Adrenal gland (tissue), 12 donors: Measurements from ENCODE around the gene LRRK2. TPM values are rescaled to one million over a fixed set of nuclear protein-coding genes. Genes with fewer than 3 reads are reported as not detected.
"Not testable (repeated sequence)": the region's sequence is repeated elsewhere in the genome, so short reads cannot be mapped to it uniquely, and the experiment has no call there.

ENCODE experiments used
- DNase-seq, 7 donors: peaks; one replicate each; pipeline ENCODE4 v3.0.0-alpha.2; 2019 to 2020
- H3K27ac ChIP-seq, 5 donors: fragments of 200-600 bp; sonication (generic) in 4 of 5; 1 replicate in 3 of 5; 2 replicates in 2 of 5; pipeline versions ENCODE4 v1.5.1 to v1.8.0; 2016 to 2020; ENCODE audit warnings: mild to moderate bottlenecking in 1 of 5
- H3K27me3 ChIP-seq: fragments of 200-600 bp; 2 replicates; pipeline ENCODE4 v1.8.0; 2021
- H3K36me3 ChIP-seq, 2 donors: fragments of 200-600 bp; replicated peaks in 1 of 2; 1 replicate in 1 of 2; 2 replicates in 1 of 2; pipeline versions ENCODE4 v1.5.1 to v1.8.0; 2018 to 2022
- H3K4me1 ChIP-seq, 2 donors: fragments of 200-600 bp; replicated peaks in 1 of 2; 1 replicate in 1 of 2; 2 replicates in 1 of 2; pipeline versions ENCODE4 v1.5.1 to v1.8.0; 2018 to 2021
- H3K4me3 ChIP-seq, 4 donors: fragments of 200-600 bp; sonication (generic) in 3 of 4; one replicate each; pipeline ENCODE4 v1.5.1; 2016 to 2018
- H3K9me3 ChIP-seq, 3 donors: fragments of 200-600 bp; sonication (generic) in 1 of 3; replicated peaks in 1 of 3; 1 replicate in 2 of 3; 2 replicates in 1 of 3; pipeline versions ENCODE4 v1.5.1 to v1.8.0; 2016 to 2021
- POLR2A ChIP-seq, 2 donors: fragments of 450-650 bp; IDR thresholded peaks; one replicate each; pipeline ENCODE4 v1.6.1; 2017; ENCODE audit warnings: antibody characterized with exemption in 2 of 2, mild to moderate bottlenecking in 2 of 2, moderate library complexity in 1 of 2
- WGBS, 4 donors: extraction: QIAGEN DNeasy Blood & Tissue Kit in 2 of 4; methylation state at CpG; one replicate each; pipeline versions ENCODE4 v1.1.5 to v1.1.7; 2013 to 2017; 5-methylcytosine and 5-hydroxymethylcytosine counted together
- intact Hi-C, 2 donors: fragments of 100-400 bp; cut with DNase I; formaldehyde crosslinking; loops; one replicate each; pipeline versions ENCODE4 v1.14.1 to v1.15.0; 2022 to 2023
- polyA plus RNA-seq, 3 donors: library from polyadenylated mRNA; stranded (reverse); fragments of 200-250 nt in 2 of 3; fragments of 350-450 nt in 1 of 3; fragmentation: Illumina TruSeq in 1 of 3; extraction: RNeasy Lipid Tissue Mini Kit (QIAGEN cat#74804) in 1 of 3; gene quantifications; one replicate each; pipeline ENCODE4 v1.2.3, GENCODE V29; 2013 to 2014
- total RNA-seq, 9 donors: library from RNA; depleted of rRNA in 4 of 9; stranded (reverse); fragments of >200 nt in 4 of 9; fragments of 120-200 nt in 1 of 9; fragmentation: NEBNext Ultra II Directional in 1 of 9; extraction: Animal tissue kit (Norgen Biotek cat#: 25700) in 1 of 9; gene quantifications; one replicate each; pipeline versions ENCODE4 v1.1.0 to v1.2.4, GENCODE V29; 2013 to 2023
- TF ChIP-seq, protein P1 (sequence below), 6 experiments: fragments of 450-650 bp in 4 of 6; fragments of 200-600 bp in 2 of 6; sonication (generic) in 1 of 6; IDR thresholded peaks; 1 replicate in 5 of 6; 2 replicates in 1 of 6; pipeline versions ENCODE4 v1.5.1 to v1.8.0; 2016 to 2021; ENCODE audit warnings: antibody characterized with exemption in 6 of 6, mild to moderate bottlenecking in 2 of 6, moderate library complexity in 1 of 6
- donor health status: healthy with polysubstance abuse.
- donor health status: Bipolar disorder and iron deficiency.
- donor health status: DM: yes; HTN: yes; CAD: no.
- donor health status: DM: no; HTN: no; CAD: no.
- donor health status: DM: no; HTN: no; CAD: no.
- donor health status: DM: yes; HTN: yes; CAD: no.

LRRK2 gene
- total and polyA plus RNA-seq, 12 donors = 2.6 to 25.6 (median 12.2) TPM

- Histone ChIP-seq H3K27me3 (no peaks in the 10 kb centered on the region), H3K27ac (no peak overlapping the region), H3K4me3 (no peak overlapping the region), H3K4me1 (no peaks in the 10 kb centered on the region), H3K36me3 (no peaks in the 10 kb centered on the region), H3K9me3 (no peaks in the 10 kb centered on the region)
- intact Hi-C loops = no loop called here
- WGBS, 4 donors = 82 to 94% (median 86%) methylated on average over 2 of the region's 2 CpGs
- DNase-seq = no peak
- no peak for TF ChIP-seq POLR2A (IDR thresholded peaks at IDR 0.05)
- TF ChIP-seq, protein P1, sequence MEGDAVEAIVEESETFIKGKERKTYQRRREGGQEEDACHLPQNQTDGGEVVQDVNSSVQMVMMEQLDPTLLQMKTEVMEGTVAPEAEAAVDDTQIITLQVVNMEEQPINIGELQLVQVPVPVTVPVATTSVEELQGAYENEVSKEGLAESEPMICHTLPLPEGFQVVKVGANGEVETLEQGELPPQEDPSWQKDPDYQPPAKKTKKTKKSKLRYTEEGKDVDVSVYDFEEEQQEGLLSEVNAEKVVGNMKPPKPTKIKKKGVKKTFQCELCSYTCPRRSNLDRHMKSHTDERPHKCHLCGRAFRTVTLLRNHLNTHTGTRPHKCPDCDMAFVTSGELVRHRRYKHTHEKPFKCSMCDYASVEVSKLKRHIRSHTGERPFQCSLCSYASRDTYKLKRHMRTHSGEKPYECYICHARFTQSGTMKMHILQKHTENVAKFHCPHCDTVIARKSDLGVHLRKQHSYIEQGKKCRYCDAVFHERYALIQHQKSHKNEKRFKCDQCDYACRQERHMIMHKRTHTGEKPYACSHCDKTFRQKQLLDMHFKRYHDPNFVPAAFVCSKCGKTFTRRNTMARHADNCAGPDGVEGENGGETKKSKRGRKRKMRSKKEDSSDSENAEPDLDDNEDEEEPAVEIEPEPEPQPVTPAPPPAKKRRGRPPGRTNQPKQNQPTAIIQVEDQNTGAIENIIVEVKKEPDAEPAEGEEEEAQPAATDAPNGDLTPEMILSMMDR (IDR thresholded peaks at IDR 0.05) = no peak
Measured at GRCh38 chr12:40207551-40207950, 17.2 kb upstream of the LRRK2 start.

DNA sequence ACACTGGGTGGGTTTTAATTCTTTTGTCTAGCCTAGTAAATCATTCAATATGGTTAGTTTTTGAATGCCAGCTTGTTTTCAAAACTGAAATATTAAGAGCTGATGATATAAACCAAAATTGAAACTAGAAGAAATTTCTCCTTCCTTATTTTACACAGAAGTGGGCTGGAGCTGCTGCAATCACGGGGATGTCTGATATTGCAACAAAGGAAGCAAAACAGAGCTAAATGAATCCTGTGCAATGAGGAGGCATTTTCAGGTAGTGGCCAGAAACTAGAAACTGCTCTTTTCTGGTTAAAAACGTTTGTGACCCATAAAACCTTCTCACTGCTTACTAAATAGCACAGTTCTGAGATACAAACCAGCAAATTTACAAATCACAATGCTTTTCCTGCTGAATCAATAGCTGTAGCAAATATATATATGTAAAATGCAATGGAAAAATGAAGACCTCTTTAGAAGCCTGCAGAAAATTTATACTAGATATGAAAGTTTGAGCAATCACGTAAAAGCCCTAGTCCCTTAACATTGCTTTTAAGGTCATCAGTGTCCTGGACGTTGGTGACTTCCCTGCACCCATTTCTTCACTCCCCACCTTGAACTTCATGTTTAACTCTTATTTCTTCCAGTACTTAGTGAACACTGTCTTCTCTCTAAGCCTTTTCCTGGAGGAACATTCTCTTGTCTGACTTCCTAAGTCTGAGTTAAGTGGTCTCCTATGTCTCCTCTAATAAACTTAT, 15.9 kb upstream of the LRRK2 start:
- no peaks in the 10 kb centered on the region for H3K36me3 ChIP-seq
- H3K4me1 ChIP-seq = no peaks in the 10 kb centered on the region
- intact Hi-C loops = no loop called here
- H3K27ac ChIP-seq = peak overlapping the region in 1 of 5 donors; percentile 24
- H3K9me3 ChIP-seq = no peaks in the 10 kb centered on the region
- peak in 3 of 7 donors; percentile 18 to 62 (median 21) for DNase-seq
- H3K27me3 ChIP-seq = no peaks in the 10 kb centered on the region
- WGBS, 4 donors = 35 to 44% (median 39%) methylated on average over 4 of the region's 4 CpGs
- no peak overlapping the region for H3K4me3 ChIP-seq
- TF ChIP-seq POLR2A (IDR thresholded peaks at IDR 0.05) = no peak
- TF ChIP-seq, protein P1 (IDR thresholded peaks at IDR 0.05) = no peak

DNA sequence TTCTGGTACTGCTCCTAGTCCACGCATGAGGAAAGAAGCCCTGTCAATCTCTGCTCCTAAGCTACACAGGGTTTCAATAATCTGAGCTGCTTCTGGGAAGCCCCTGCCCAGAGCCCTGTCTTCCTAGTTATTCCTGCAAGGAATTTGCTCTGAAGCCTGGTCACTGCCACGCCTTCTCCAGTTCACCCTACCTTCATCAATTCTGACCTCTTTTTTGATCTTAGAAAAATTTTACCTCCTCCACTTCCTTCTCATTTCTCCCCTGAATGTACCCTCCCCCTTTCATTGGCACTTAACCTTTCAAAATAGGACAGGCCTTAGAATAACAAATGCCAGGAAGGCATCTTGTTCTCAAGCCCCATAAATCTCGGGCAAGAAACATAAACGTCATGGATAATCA, 14.9 kb upstream of the LRRK2 start:
- intact Hi-C loops = no loop called here
- DNase-seq = no peak
- no peaks in the 10 kb centered on the region for H3K9me3 ChIP-seq
- no peaks in the 10 kb centered on the region for H3K36me3 ChIP-seq
- no peaks in the 10 kb centered on the region for H3K27me3 ChIP-seq
- H3K27ac ChIP-seq = no peak overlapping the region
- H3K4me3 ChIP-seq = no peak overlapping the region
- 60 to 71% (median 63%) methylated on average over 4 of the region's 4 CpGs for WGBS, 4 donors
- TF ChIP-seq POLR2A (IDR thresholded peaks at IDR 0.05) = no peak
- TF ChIP-seq, protein P1 (IDR thresholded peaks at IDR 0.05) = no peak
- H3K4me1 ChIP-seq = no peaks in the 10 kb centered on the region

DNA sequence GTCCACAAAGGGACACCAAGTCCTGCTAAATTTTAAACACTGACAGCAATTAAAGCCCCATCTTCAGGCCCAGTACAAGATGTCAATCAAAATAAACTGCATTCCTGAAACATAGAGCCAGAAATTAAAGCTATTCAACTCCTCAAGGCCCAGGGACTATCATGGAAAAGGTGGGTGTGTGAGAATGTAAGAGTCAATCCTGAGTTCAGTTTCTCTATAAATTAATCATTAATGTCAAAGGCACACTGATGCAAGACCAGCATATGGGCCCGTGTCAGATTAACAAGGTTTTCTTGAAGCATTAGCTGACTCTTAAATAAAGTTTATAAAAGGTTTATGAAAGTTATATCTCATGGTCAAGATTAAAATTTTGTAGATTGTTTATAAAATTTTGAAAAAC, 13.6 kb upstream of the LRRK2 start:
- H3K9me3 ChIP-seq, DNase-seq, intact Hi-C loops, H3K36me3 ChIP-seq, H3K4me1 ChIP-seq, H3K4me3 ChIP-seq, H3K27ac ChIP-seq, H3K27me3 ChIP-seq: not testable (repeated sequence)
- 78 to 92% (median 86%) methylated on average over 1 of the region's 1 CpG for WGBS, 4 donors

DNA sequence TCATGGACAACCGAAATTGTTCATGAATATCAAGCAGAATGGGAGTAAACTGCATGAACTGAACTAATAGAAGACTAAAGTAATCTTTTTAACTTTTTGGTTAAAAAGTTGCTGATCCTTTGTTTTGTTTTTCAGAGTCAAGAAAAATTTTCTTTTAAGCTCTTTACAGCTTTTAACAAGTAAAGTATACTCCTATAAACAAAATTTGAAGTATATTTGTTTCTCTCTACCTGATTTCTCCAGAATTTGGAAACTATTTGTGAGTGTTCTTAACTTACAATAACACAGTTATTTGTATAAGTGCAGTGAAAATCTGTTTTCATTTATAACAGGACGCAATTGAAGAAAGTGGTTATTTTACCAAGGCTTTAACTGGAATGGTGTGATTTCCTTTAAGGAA, 12.2 kb upstream of the LRRK2 start:
- H3K9me3 ChIP-seq = no peaks in the 10 kb centered on the region
- no peak overlapping the region for H3K27ac ChIP-seq
- no peaks in the 10 kb centered on the region for H3K4me1 ChIP-seq
- TF ChIP-seq POLR2A (IDR thresholded peaks at IDR 0.05) = no peak
- TF ChIP-seq, protein P1 (IDR thresholded peaks at IDR 0.05) = no peak
- H3K27me3 ChIP-seq = no peaks in the 10 kb centered on the region
- H3K4me3 ChIP-seq = no peak overlapping the region
- WGBS, 4 donors = 75 to 90% (median 86%) methylated on average over 2 of the region's 2 CpGs
- DNase-seq = no peak
- no peaks in the 10 kb centered on the region for H3K36me3 ChIP-seq
- intact Hi-C loops = no loop called here
